Stimulated activated CD4-positive, alpha-beta T cell treated with anti-CD3 and anti-CD28 coated beads, TNF-alpha, amount 100 ng/mL, for 4 hours (primary cell): Measurements from ENCODE around the gene HELZ.
"Not testable (repeated sequence)": the region's sequence is repeated elsewhere in the genome, so short reads cannot be mapped to it uniquely, and the experiment has no call there.

Experiments used
- DNase-seq, 3 experiments: peaks; one replicate each; pipeline ENCODE4 v3.0.0-alpha.2; 2020; ENCODE audit warnings: low read depth in 3 of 3

Gene HELZ

GRCh38 chr17:67143318-67143717 is 101.7 kb downstream of the HELZ start:
- DNase-seq, result no peak

- not testable (repeated sequence) for DNase-seq
These were observed 103.0 kb downstream of the HELZ start for GRCh38 chr17:67142030-67142429.

DNA sequence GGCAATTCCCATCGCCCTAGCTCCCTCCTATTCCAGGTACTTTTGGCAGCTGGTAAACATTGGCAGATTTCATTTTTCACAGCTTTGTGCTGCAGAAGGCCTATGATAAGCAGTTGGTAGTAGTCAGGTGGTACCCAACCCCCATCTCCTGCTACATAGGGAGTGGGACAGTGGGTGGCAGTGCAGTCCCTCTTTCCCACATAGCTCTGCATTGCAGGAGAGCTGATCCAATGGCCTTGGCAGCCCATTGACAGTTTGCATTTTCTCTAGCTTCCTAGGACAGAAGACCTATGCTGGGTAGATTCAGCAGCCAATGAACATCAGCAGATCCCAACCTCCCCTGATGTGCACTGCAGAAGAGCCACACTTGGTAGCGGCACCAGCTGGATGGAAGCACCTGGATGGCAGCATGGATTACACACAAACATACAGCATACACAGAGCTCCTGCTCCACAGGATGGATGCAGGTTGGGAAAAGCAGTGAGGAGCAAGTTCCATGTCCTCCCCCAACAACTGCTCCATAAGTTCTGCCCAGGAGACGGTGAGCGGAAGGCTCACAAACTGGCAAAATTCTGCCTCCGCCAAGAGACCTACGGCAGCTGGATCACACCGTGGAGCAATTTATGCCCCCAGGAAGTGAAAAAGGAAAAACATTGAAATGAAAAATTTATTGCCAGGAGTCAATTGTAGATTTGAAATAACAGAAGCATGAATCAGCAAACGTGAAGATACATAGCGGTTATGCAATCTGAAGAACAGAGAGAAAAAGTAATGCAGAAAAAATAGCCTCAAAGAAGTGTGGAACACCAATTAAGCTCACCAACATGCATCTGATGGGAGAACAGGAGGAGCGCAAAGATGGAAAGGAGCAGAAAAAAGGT is 105.0 kb downstream of the HELZ start:
- no peak for DNase-seq

GRCh38 chr17:67139289-67139688 is 105.7 kb downstream of the HELZ start:
- DNase-seq, result no peak

DNA sequence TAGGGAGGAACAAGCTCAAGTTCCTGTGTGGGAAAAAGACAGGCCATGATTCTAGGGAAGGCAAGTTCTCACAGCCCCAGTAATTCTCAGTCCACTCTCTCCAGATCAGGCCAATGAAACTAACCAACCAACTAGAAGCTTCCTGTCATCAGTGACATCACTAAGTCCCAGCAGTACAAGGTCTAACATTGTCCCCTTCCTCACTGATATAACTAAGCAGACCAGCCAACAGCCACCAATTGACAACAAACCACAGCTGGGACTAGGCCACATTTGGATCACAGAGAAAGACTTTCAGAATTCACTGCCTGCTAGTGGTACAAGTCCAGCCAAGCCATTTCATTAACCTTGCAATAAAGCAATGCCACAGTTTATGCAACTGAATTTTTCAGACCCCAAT is 106.6 kb downstream of the HELZ start:
- DNase-seq, result no peak

- DNase-seq, result no peak
These were observed 107.1 kb downstream of the HELZ start for GRCh38 chr17:67137860-67138259.

DNA sequence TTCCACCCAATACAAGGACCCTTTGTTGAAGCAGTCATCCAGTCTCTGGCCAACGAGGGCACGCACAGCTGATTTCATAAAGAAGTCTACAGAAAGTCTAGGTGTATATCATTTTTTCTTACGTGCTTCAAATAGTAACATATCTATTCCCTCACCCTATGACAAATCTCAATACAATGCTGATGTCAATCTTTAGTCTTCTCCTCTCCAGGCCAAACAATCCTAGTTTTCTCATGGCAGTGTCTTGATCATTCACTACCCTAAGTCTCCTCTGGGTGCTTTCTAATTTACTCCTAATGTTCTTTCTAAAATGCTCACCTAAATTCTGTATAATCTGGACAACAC is 108.0 kb downstream of the HELZ start:
- DNase-seq, result no peak

DNA sequence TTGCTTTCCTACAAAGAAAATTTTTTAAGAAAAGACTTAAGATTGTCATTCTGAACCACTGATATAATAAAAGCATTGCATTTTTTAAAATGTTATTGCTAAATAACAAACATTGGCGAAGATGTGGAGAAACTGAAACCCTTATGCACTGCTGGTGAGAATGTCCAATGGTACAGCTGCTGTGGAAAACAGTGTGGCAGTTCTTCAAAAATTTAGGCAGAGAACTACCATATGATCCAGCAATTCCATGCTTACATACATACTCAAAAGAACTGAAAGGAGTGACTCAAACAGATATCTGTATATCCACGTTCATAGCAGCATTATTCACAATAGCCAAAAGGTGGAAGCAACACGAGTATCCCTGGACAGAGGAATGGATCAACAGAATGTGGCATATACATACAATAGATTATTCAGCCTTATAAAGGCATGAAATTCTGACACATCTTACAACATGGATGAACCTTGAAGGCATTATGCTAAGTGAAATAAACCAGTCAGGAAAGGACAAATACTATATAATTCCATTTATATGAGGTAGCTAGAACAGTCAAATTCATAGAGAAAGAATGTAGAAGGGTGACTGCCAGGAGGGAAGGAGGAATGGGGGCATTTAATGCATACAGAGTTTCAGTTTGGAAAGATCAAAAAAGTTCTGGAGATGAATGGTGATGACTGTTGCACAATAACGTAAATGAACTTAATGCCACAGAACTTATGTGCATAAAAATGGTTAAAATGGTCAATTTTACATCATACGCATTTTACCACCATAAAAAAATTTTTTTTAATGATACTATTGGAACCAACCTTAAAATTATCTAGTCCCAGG is 108.6 kb downstream of the HELZ start:
- DNase-seq, result no peak

GRCh38 chr17:67133161-67133560 is 111.8 kb downstream of the HELZ start:
- no peak for DNase-seq

- DNase-seq, result no peak
These were observed 112.6 kb downstream of the HELZ start for GRCh38 chr17:67132366-67132765.

DNA sequence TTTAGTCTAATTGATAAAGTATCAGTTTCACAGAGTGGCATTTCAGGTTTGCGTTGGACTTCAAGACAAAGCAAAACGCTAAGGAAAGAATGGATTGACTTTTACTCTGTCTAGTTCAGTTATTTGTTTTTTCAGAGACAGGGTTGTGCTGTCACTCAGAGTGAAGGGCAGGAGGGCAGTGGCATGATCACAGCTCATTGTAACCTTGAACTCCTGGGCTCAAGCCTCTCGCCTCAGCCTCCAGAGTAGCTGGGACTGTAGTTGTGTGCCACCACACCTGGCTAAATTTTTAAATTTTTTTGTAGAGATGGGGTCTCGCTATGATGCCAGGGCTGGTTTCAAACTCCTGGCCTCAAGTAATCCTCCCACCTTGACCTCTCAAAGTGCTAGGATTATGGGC is 114.2 kb downstream of the HELZ start:
- DNase-seq, result no peak

GRCh38 chr17:67129283-67129682 is 115.7 kb downstream of the HELZ start:
- no peak for DNase-seq

DNA sequence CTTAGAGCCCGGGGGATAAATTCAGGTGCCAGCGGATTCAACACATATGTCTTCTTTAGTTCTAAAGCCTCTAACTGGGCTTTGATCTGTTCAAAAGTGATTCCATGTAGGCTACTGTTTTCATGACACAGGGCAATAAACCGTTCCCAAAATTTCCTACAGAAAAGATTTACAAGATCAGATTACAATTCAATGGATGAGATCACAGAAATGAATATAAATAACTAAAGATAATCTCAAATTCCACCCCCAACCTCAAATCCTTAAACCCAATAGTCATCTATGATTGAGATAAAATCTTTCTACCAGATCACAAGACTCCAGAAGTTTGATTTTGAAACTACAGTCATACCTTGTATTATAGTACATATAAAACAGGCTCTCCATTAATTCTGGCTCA is 116.3 kb downstream of the HELZ start:
- no peak for DNase-seq

DNA sequence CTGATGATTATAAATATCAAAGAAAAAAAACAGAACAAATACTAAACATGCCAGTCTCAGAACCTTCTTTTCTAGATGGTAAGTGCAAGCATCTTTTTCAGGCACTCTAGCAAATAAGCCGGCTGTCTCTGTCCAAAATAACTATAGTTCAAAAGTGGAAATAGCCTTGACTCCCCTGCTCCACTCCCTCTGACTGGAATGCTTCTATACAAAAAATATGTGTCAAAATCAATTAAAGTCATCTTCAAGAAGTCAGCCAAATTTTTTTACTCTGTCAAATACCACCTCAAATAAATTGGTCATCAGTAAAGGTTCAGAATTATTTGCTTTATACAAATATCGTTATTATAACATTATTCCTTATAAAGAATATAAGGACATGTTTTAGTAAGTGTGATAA is 117.1 kb downstream of the HELZ start:
- DNase-seq, result no peak

DNA sequence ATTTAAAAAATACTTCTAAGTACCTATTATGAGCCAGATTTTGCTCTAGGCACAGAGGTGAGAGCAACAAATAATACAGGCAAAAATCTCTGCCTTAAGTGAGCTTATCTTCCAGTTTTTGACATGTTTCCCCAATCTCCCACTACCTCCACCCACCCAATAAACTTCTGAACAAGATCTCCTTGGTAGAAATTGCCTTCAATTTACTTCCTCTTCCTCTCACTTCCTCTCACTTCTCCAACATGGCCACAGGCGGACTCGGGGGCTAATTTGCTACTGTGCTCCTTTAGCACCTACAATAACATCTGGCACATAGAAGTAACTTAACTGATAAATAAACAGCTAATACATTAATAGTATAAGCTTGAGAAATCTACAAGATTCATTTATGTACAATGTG is 118.0 kb downstream of the HELZ start:
- DNase-seq, result no peak

DNA sequence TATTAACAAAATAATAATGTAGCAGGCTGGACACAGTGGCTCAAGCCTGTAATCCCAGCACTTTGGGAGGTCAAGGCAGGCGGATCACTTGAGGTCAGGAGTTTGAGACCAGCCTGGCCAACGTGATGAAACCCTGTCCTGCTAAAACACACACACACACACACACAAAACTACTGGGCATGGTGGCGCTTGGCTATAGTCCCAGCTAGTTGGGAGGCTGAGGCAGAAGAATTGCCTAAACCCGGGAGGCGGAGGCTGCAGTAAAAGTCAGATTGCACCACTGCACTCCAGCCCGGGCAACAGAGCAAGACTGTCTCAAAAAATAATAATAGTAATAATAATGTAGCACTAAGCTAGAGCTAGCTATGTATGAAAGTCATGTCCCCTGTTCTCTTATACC is 118.5 kb downstream of the HELZ start:
- not testable (repeated sequence) for DNase-seq

GRCh38 chr17:67125924-67126323 is 119.1 kb downstream of the HELZ start:
- DNase-seq, result no peak

GRCh38 chr17:67125417-67125816 is 119.6 kb downstream of the HELZ start:
- no peak for DNase-seq

GRCh38 chr17:67124450-67125148 is 120.4 kb downstream of the HELZ start:
- DNase-seq, result no peak

DNA sequence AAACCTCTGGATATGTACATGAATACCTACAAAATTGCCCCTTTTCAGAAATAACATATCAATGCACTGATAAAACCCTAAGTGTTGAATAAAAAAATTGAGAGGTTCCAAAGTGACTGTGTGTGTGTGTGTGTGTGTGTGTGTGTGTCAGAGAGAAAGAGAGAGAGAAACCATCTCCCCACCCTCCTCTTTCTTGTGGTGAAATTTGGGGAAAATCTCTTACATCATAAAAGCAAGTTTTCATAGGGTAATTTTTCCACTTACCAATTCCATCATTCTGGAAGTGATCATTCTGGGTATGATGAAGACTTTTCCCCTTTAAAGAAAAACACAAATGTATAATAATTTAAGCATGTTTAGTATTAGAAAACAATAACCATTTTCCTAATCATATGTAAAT is 121.3 kb downstream of the HELZ start:
- DNase-seq, result no peak

- no peak for DNase-seq
These were observed 123.6 kb downstream of the HELZ start for GRCh38 chr17:67121316-67121891.

DNA sequence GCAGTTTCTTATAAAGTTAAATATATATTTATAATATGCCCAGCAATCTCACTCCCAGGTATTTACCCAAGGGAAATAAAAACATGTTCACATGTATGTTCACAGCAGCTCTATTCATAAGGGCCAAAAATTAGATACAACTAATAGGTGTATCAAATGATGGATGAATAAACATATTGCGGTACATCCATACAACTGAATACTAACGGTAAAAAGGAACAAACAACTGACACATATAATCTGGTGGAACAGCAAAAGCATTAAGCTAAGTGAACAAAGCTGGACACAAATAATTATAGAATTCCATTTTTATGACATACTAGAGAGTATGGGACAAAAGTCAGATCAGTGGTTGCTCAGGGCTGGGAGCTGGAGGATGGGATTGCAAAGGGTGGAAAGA is 125.9 kb downstream of the HELZ start:
- DNase-seq, result no peak
